Thyroid gland (tissue), 4 donors: Measurements from ENCODE around the gene SIL1. TPM values are rescaled to one million over a fixed set of nuclear protein-coding genes. Genes with fewer than 3 reads are reported as not detected.
"Not testable (repeated sequence)": the region's sequence is repeated elsewhere in the genome, so short reads cannot be mapped to it uniquely, and the experiment has no call there.

Experiments used
- DNase-seq, 2 donors: peaks; one replicate each; pipeline ENCODE4 v3.0.0-alpha.2; 2019
- H3K27ac ChIP-seq, 3 donors: fragments of 200-600 bp; sonication (generic); 1 replicate in 2 of 3; 2 replicates in 1 of 3; pipeline ENCODE4 v1.5.1; 2016 to 2019; ENCODE audit warnings: mild to moderate bottlenecking in 1 of 3, moderate library complexity in 1 of 3
- H3K27me3 ChIP-seq: fragments of 200-600 bp; sonication (generic); one replicate; pipeline ENCODE4 v1.5.1; 2019
- H3K36me3 ChIP-seq, 2 donors: fragments of 200-600 bp; sonication (generic); one replicate each; pipeline ENCODE4 v1.5.1; 2016 to 2019
- H3K4me1 ChIP-seq, 2 donors: fragments of 200-600 bp; sonication (generic); one replicate each; pipeline ENCODE4 v1.5.1; 2017 to 2019
- H3K4me3 ChIP-seq, 3 donors: fragments of 200-600 bp; sonication (generic); replicated peaks in 1 of 3; 1 replicate in 2 of 3; 2 replicates in 1 of 3; pipeline ENCODE4 v1.5.1; 2016; ENCODE audit warnings: mild to moderate bottlenecking in 1 of 3
- H3K9me3 ChIP-seq: fragments of 200-600 bp; sonication (generic); one replicate; pipeline ENCODE4 v1.5.1; 2017
- POLR2A ChIP-seq, 2 donors: fragments of 450-650 bp; IDR thresholded peaks; one replicate each; pipeline ENCODE4 v1.6.1; 2017; ENCODE audit warnings: antibody characterized with exemption in 2 of 2, mild to moderate bottlenecking in 2 of 2, moderate library complexity in 1 of 2
- WGBS, 2 donors: methylation state at CpG; one replicate each; pipeline ENCODE4 v1.1.5; 2017; 5-methylcytosine and 5-hydroxymethylcytosine counted together
- intact Hi-C: fragments of 100-400 bp; cut with DNase I; formaldehyde crosslinking; loops from one replicate; pipeline ENCODE4 v1.15.1; 2023
- total RNA-seq, 4 donors: library from RNA; depleted of rRNA; stranded (reverse); fragments of >200 nt; gene quantifications; one replicate each; pipeline ENCODE4 v1.2.3, GENCODE V29; 2016
- TF ChIP-seq, protein P1 (sequence below), 6 experiments: fragments of 200-600 bp in 3 of 6; fragments of 450-650 bp in 3 of 6; sonication (generic) in 3 of 6; IDR thresholded peaks; one replicate each; pipeline ENCODE4 v1.5.1; 2016 to 2019; ENCODE audit warnings: antibody characterized with exemption in 6 of 6, mild to moderate bottlenecking in 2 of 6, inconsistent platforms in 1 of 6, moderate library complexity in 1 of 6

The SIL1 gene
- total RNA-seq, 4 donors from 2014 or later = 57.5 to 103 (median 81.7) TPM

DNA sequence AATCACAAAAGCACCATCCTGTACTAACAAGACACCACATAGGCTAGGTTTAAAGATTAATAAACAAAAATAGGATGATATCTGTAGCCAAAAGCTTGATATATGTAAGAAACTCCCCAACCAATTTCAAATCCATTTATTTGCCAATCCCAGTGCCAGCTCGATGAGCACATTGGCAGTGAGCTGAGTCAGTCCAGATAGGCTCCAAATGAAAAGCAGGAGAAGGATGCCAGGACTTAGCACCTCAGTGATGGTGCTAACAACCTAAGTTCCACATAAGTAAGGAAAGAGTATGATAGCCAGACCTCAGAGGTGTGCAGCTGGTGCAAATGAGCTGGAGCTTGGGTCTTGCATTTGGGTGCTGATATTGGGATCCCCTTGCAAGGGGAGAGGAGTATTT lies 158.1 kb downstream of the SIL1 start:
- Histone ChIP-seq H3K27ac (no peak overlapping the region), H3K4me3 (no peak overlapping the region), H3K27me3 (no peaks in the 10 kb centered on the region), H3K36me3 (no peaks in the 10 kb centered on the region), H3K9me3 (no peaks in the 10 kb centered on the region), H3K4me1 (no peaks in the 10 kb centered on the region)
- no peak for DNase-seq
- no peak for TF ChIP-seq POLR2A (IDR thresholded peaks at IDR 0.05)
- TF ChIP-seq, protein P1, sequence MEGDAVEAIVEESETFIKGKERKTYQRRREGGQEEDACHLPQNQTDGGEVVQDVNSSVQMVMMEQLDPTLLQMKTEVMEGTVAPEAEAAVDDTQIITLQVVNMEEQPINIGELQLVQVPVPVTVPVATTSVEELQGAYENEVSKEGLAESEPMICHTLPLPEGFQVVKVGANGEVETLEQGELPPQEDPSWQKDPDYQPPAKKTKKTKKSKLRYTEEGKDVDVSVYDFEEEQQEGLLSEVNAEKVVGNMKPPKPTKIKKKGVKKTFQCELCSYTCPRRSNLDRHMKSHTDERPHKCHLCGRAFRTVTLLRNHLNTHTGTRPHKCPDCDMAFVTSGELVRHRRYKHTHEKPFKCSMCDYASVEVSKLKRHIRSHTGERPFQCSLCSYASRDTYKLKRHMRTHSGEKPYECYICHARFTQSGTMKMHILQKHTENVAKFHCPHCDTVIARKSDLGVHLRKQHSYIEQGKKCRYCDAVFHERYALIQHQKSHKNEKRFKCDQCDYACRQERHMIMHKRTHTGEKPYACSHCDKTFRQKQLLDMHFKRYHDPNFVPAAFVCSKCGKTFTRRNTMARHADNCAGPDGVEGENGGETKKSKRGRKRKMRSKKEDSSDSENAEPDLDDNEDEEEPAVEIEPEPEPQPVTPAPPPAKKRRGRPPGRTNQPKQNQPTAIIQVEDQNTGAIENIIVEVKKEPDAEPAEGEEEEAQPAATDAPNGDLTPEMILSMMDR (IDR thresholded peaks at IDR 0.05) = no peak
- WGBS, 2 donors = 96 to 97% methylated on average over 1 of the region's 1 CpG
- intact Hi-C loops = no loop called here

DNA sequence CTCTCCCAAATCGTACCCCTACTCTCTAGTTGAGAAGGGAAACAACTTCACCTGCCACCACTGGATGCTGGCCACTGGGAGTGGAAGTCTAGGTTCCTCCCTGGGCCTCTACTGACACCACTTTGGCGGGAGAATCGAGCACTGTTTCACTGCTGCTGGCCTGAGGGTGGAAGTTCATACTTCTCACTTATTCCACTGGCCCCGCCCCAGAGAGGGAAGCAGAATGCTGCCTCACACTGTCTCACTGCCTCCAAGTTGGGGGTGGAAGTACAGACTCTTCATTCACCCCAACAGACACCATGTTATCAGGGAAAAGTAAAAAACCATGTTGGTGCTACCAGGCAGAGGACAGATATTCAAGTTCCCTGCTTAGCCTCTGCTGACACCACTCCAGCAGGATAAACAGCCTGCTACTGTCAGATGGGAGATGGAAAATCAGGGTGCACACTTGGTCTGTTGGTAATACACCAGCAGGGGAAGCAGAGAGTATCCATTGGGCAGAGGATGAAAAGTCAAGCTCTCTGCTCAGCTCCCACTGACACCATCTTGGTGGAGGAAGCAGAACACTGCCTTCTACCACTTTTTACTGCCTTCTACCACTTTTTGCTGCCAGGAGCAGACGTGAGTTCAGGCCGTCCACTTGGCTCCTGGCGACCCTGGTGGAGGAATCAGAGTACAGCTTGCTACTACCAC lies 159.4 kb downstream of the SIL1 start:
- no peaks in the 10 kb centered on the region for H3K36me3 ChIP-seq

DNA sequence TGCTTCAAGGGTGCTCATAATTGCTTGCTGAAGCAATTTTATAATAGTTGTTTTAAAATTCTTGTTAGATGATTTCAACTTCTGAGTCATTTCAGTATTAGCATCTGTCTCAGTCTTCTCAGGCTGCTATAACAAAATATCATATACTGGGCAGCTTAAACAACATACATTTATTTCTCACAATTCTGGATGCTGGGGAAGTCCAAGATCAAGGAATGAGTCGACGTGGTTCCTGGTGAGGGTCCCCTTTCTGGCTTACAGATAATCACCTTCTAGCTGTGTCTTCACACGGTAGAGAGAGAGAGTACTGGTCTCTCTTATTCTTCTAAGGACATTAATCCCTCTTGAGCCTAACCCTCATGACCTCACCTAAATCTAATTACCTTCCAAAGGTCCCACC lies 160.4 kb downstream of the SIL1 start:
- H3K4me1 ChIP-seq = no peaks in the 10 kb centered on the region
- TF ChIP-seq POLR2A (IDR thresholded peaks at IDR 0.05) = no peak
- TF ChIP-seq, protein P1 (IDR thresholded peaks at IDR 0.05) = no peak
- DNase-seq = no peak
- no peaks in the 10 kb centered on the region for H3K9me3 ChIP-seq
- H3K36me3 ChIP-seq = no peaks in the 10 kb centered on the region
- no peak overlapping the region for H3K4me3 ChIP-seq
- intact Hi-C loops = no loop called here
- H3K27me3 ChIP-seq = no peaks in the 10 kb centered on the region
- no peak overlapping the region for H3K27ac ChIP-seq
- 83 to 85% methylated on average over 3 of the region's 3 CpGs for WGBS, 2 donors

More for the DNA sequence above, 159.4 kb downstream of the SIL1 start:
- H3K4me3 ChIP-seq = no peak overlapping the region
- DNase-seq = no peak
- H3K4me1 ChIP-seq = no peaks in the 10 kb centered on the region
- H3K9me3 ChIP-seq = no peaks in the 10 kb centered on the region
- intact Hi-C loops = no loop called here
- TF ChIP-seq, protein P1 (IDR thresholded peaks at IDR 0.05) = peak in 1 of 6 experiments; percentile 10
- TF ChIP-seq POLR2A (IDR thresholded peaks at IDR 0.05) = no peak
- WGBS, 2 donors = 82 to 84% methylated on average over 7 of the region's 7 CpGs
- no peaks in the 10 kb centered on the region for H3K27me3 ChIP-seq
- H3K27ac ChIP-seq = no peak overlapping the region

DNA sequence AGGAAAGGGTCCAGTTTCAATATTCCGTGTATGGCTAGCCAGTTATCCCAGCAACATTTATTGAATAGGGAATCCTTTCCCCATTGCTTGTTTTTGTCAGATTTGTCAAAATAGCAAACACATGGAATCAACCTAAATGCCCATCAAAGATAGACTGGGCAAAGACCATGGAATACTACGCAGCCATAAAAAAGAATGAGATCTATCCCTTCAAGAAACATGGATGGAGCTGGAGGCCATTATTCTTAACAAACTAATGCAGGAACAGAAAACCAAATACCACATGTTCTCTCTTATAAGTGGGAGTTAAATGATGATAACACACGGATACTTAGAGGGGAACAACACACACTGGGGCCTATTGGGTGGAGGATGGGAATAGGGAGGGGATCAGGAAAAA lies 161.8 kb downstream of the SIL1 start:
- 75 to 84% methylated on average over 3 of the region's 3 CpGs for WGBS, 2 donors
- intact Hi-C loops, H3K4me1 ChIP-seq, DNase-seq, H3K4me3 ChIP-seq, H3K36me3 ChIP-seq, H3K27ac ChIP-seq, H3K27me3 ChIP-seq, H3K9me3 ChIP-seq: not testable (repeated sequence)

DNA sequence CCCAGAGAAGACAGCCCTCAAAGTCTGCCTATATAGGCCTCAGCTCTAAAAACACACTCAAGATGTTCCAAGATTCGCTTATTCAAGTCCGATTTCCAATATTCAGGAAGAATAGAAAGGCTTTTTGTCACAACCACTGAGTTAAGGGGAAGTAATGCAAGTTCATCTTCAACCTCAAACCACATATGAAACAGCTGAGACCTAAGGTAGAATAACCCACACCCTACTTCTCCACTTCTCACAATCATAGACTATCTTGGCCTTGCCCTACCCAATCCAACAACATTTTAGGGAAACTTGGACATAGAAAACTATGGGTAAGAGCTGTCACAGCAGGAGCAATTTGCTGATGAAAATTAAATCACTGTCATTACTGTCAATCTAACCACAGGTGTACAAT lies 171.0 kb downstream of the SIL1 start:
- intact Hi-C loops = no loop called here
- Histone ChIP-seq H3K4me3 (no peak overlapping the region), H3K4me1 (peaks cover 0 to 15% of the 10 kb centered on the region in 2 donors), H3K27ac (no peak overlapping the region), H3K27me3 (no peaks in the 10 kb centered on the region), H3K9me3 (no peaks in the 10 kb centered on the region), H3K36me3 (no peaks in the 10 kb centered on the region)
- 89 to 95% methylated on average over 2 of the region's 2 CpGs for WGBS, 2 donors
- DNase-seq = no peak
- no peak for TF ChIP-seq POLR2A (IDR thresholded peaks at IDR 0.05)
- TF ChIP-seq, protein P1 (IDR thresholded peaks at IDR 0.05) = no peak
